ENCODE data around the gene PLD3. TPM values are rescaled to one million over a fixed set of nuclear protein-coding genes. Genes with fewer than 3 reads are reported as not detected.
A peak's percentile ranks its signal among the peaks of the same experiment; 100 is the strongest.

PLD3 gene
- total and polyA plus RNA-seq, 2 experiments from 2014 or later: 181 to 490 TPM

- Histone ChIP-seq H3K36me3 (ENCODE audit: insufficient read depth) (no peaks in the 10 kb centered on the region; the same call in 1 of the 2 replicates), H3K79me2 (replicated peaks; ENCODE audit: insufficient read depth) (no peaks in the 10 kb centered on the region), H3F3A (replicated peaks; ENCODE audit: low read depth) (no peaks in the 10 kb centered on the region), H3K4me3 (no peak overlapping the region), H2AFZ (no peak overlapping the region), H3K4me1 (ENCODE audit: insufficient read depth) (no peaks in the 10 kb centered on the region), H3K9me2 (ENCODE audit: insufficient read depth) (no peaks in the 10 kb centered on the region), H3K27me3 (ENCODE audit: insufficient read depth) (no peaks in the 10 kb centered on the region), H3K27ac (ENCODE audit: low read depth) (no peak overlapping the region), H4K20me1 (replicated peaks; ENCODE audit: insufficient read depth) (no peaks in the 10 kb centered on the region), H3K4me2 (no peak overlapping the region)
- no peak overlapping the region for H3K27ac Mint-ChIP-seq
- peaks cover 11% of the 10 kb centered on the region for H3K27me3 Mint-ChIP-seq (ENCODE audit: insufficient read depth, low read depth, poor library complexity)
- H3K9me3 Mint-ChIP-seq: no peaks in the 10 kb centered on the region
- H3K36me3 Mint-ChIP-seq (ENCODE audit: low read depth): peaks cover 21% of the 10 kb centered on the region
- peaks cover 6% of the 10 kb centered on the region; the same call in 1 of the 3 replicates for H3K4me1 Mint-ChIP-seq
- TF ChIP-seq CTCF (conservative IDR thresholded peaks at IDR 0.05; ENCODE audit: low read depth in 2 of 2) (no peak), JUNB (IDR thresholded peaks at IDR 0.05; ENCODE audit: unreplicated experiment) (no peak), REST (IDR thresholded peaks at IDR 0.05; ENCODE audit: unreplicated experiment) (no peak), ETS1 (IDR thresholded peaks at IDR 0.05) (no peak)
- no peak overlapping the region for H3K4me3 Mint-ChIP-seq
- no peak; the same call in 2 of the 3 replicates for ATAC-seq
- no peak for DNase-seq (ENCODE audit: low spot score)
Measured at GRCh38 chr19:40380199-40381037, 31.9 kb downstream of the PLD3 start.

GRCh38 chr19:40381321-40381720 lies 32.8 kb downstream of the PLD3 start:
- Histone ChIP-seq H4K20me1 (replicated peaks; ENCODE audit: insufficient read depth) (no peaks in the 10 kb centered on the region), H3K79me2 (replicated peaks; ENCODE audit: insufficient read depth) (no peaks in the 10 kb centered on the region), H3K27me3 (ENCODE audit: insufficient read depth) (no peaks in the 10 kb centered on the region), H3K4me1 (ENCODE audit: insufficient read depth) (no peaks in the 10 kb centered on the region), H3K9me2 (ENCODE audit: insufficient read depth) (no peaks in the 10 kb centered on the region), H3K4me2 (no peak overlapping the region), H2AFZ (no peak overlapping the region), H3K4me3 (no peak overlapping the region), H3F3A (replicated peaks; ENCODE audit: low read depth) (no peaks in the 10 kb centered on the region), H3K27ac (ENCODE audit: low read depth) (0 out of 2 replicates have a peak overlapping the region, but pooled peaks have one; percentile 6), H3K36me3 (ENCODE audit: insufficient read depth) (no peaks in the 10 kb centered on the region)
- DNase-seq (ENCODE audit: low spot score) (peak; percentile 64), ATAC-seq (peak; percentile 53)
- Mint-ChIP-seq H3K36me3 (ENCODE audit: low read depth) (peaks cover 14% of the 10 kb centered on the region), H3K4me1 (peaks cover 6% of the 10 kb centered on the region; the same call in 1 of the 3 replicates), H3K27me3 (ENCODE audit: insufficient read depth, low read depth, poor library complexity) (peaks cover 8% of the 10 kb centered on the region), H3K4me3 (no peak overlapping the region; the same call in 2 of the 3 replicates), H3K9me3 (no peaks in the 10 kb centered on the region), H3K27ac (no peak overlapping the region)
- TF ChIP-seq CTCF (conservative IDR thresholded peaks at IDR 0.05; ENCODE audit: low read depth in 2 of 2) (peak; percentile 33 to 46), ZNF331 (CRISPR knock-in tag; IDR thresholded peaks at IDR 0.05; ENCODE audit: low read depth) (no peak)
